Endothelial cell of umbilical vein (primary cell): ENCODE measurements around the gene LHX5. TPM values are rescaled to one million over a fixed set of nuclear protein-coding genes. Genes with fewer than 3 reads are reported as not detected.

Experiments
- BruUV-seq: library from RNA; stranded (reverse); fragments of 400-500 nt; replicated peaks from 2 replicates; lab custom pipeline; 2021; lab: Mats Ljungman, UMichigan
- CTCF ChIA-PET: fragments of 300-600, 350-600 bp; sonication (Branson Sonifier 250); formaldehyde crosslinking; loops from one replicate; lab custom pipeline; 2021; ENCODE audit warnings: antibody characterized with exemption, inconsistent platforms; lab: Charles Lee
- POLR2A ChIA-PET: fragments of 300-600, 350-600 bp; sonication (Branson Sonifier 250); formaldehyde crosslinking; loops from one replicate; lab custom pipeline; 2021; ENCODE audit warnings: antibody characterized with exemption, inconsistent platforms; lab: Charles Lee
- DNase-seq: peaks from one replicate; pipeline ENCODE4 v3.0.0-alpha.2; 2011; ENCODE audit warnings: low read depth, low spot score
- FAIRE-seq: peaks from 2 replicates; lab custom pipeline; 2011; peaks lifted over from hg19 to GRCh38; lab: Jason Lieb, UNC
- H2AFZ ChIP-seq: 2 replicates; pipeline ENCODE4 v1.6.0; 2012; ENCODE audit warnings: low read depth, low read length, control low read depth, inconsistent platforms
- H3K27ac ChIP-seq: 2 replicates; pipeline ENCODE4 v1.5.1; 2011; ENCODE audit warnings: low read depth, mild to moderate bottlenecking, control low read depth, low read length, moderate library complexity; ENCODE audit not compliant: insufficient read depth
- H3K27me3 ChIP-seq, 2 experiments: 2 replicates each; pipeline versions ENCODE4 v1.6.0 to v1.6.1; 2011; ENCODE audit warnings: low read length in 2 of 2, mixed read lengths in 1 of 2; ENCODE audit not compliant: control insufficient read depth in 2 of 2, insufficient read depth in 2 of 2
- H3K36me3 ChIP-seq, 2 experiments: 2 replicates in 1 of 2; 3 replicates in 1 of 2; pipeline ENCODE4 v1.5.1; 2011; ENCODE audit warnings: low read length in 2 of 2, mild to moderate bottlenecking in 1 of 2, moderate library complexity in 1 of 2; ENCODE audit not compliant: control insufficient read depth in 2 of 2, insufficient read depth in 2 of 2; ENCODE audit errors: extremely low read depth in 1 of 2
- H3K4me1 ChIP-seq: 3 replicates; pipeline ENCODE4 v1.5.1; 2011; ENCODE audit warnings: mild to moderate bottlenecking, low read length; ENCODE audit not compliant: control insufficient read depth, insufficient read depth; ENCODE audit errors: extremely low read depth
- H3K4me2 ChIP-seq: 2 replicates; pipeline ENCODE4 v1.6.1; 2011; ENCODE audit warnings: low read length, control low read depth, mixed read lengths; ENCODE audit not compliant: insufficient read depth
- H3K4me3 ChIP-seq, 3 experiments: fragments of 200-600 bp in 1 of 3; sonication (generic), shearing (Covaris generic) in 1 of 3; replicated peaks in 1 of 3; 2 replicates each; pipeline ENCODE4 v1.5.1; 2011 to 2016; ENCODE audit warnings: control low read depth in 3 of 3, low read length in 3 of 3, mild to moderate bottlenecking in 2 of 3, inconsistent platforms in 1 of 3, low read depth in 1 of 3, moderate library complexity in 1 of 3; ENCODE audit not compliant: insufficient read depth in 1 of 3
- H3K79me2 ChIP-seq: 2 replicates; pipeline ENCODE4 v1.6.0; 2012; ENCODE audit warnings: low read length, inconsistent platforms; ENCODE audit not compliant: control insufficient read depth, insufficient read depth
- H3K9ac ChIP-seq: replicated peaks from 2 replicates; pipeline ENCODE3; 2011; ENCODE audit warnings: low read length, control low read depth; ENCODE audit not compliant: insufficient read depth; ENCODE audit errors: extremely low read depth
- H3K9me1 ChIP-seq: replicated peaks from 3 replicates; pipeline ENCODE4 v1.6.0; 2011; ENCODE audit warnings: mild to moderate bottlenecking, low read length; ENCODE audit not compliant: control insufficient read depth, insufficient read depth; ENCODE audit errors: extremely low read depth
- H3K9me3 ChIP-seq: replicated peaks from 2 replicates; pipeline ENCODE4 v1.5.1; 2012; ENCODE audit warnings: low read length, inconsistent platforms; ENCODE audit not compliant: control insufficient read depth, insufficient read depth
- H4K20me1 ChIP-seq: replicated peaks from 2 replicates; pipeline ENCODE3; 2011; ENCODE audit warnings: mild to moderate bottlenecking, low read length; ENCODE audit not compliant: control insufficient read depth, insufficient read depth; ENCODE audit errors: extremely low read depth
- EZH2 ChIP-seq: IDR thresholded peaks from 2 replicates; pipeline ENCODE4 v1.6.1; 2012; ENCODE audit warnings: borderline replicate concordance, low read depth, mild to moderate bottlenecking, moderate library complexity, low read length, inconsistent platforms; ENCODE audit not compliant: severe bottlenecking
- FOS ChIP-seq: IDR thresholded peaks from 2 replicates; pipeline ENCODE4 v1.6.1; 2011; ENCODE audit warnings: mild to moderate bottlenecking, low read length, moderate library complexity, borderline replicate concordance; ENCODE audit not compliant: insufficient read depth
- GATA2 ChIP-seq: IDR thresholded peaks from 2 replicates; pipeline ENCODE4 v1.7.0; 2011; ENCODE audit warnings: low read depth, mild to moderate bottlenecking, moderate library complexity, mixed read lengths, low read length; ENCODE audit not compliant: insufficient read length, insufficient read depth
- JUN ChIP-seq: IDR thresholded peaks from 2 replicates; pipeline ENCODE4 v1.6.1; 2011; ENCODE audit warnings: borderline replicate concordance, low read depth; ENCODE audit not compliant: insufficient read length, insufficient read depth
- MYC ChIP-seq: IDR thresholded peaks from one replicate; pipeline ENCODE4 v1.6.1; 2011; ENCODE audit warnings: mild to moderate bottlenecking, low read depth, low read length
- POLR2A ChIP-seq: IDR thresholded peaks from 2 replicates; pipeline ENCODE4 v1.6.1; 2012; ENCODE audit warnings: low read depth, mild to moderate bottlenecking, control low read depth, low read length
- POLR2AphosphoS5 ChIP-seq: IDR thresholded peaks from 2 replicates; pipeline ENCODE4 v1.6.1; 2012; ENCODE audit warnings: low read depth, mild to moderate bottlenecking, control low read depth, low read length, moderate library complexity; ENCODE audit not compliant: insufficient read depth
- dilution Hi-C: fragments of 300-500 bp; cut with MboI; formaldehyde crosslinking; loops from one replicate; pipeline ENCODE4 v1.15.0; 2019; ENCODE audit warnings: low sequenced_read_pairs; ENCODE audit not compliant: extremely low pct_ligation_motif_present
- intact Hi-C: fragments of 100-400 bp; cut with micrococcal nuclease; formaldehyde crosslinking; loops from one replicate; pipeline ENCODE4 v1.10.0; 2022
- polyA plus RNA-seq, 4 experiments: library from polyadenylated mRNA; depleted of rRNA in 3 of 4; stranded (reverse) in 3 of 4; unstranded in 1 of 4; fragments of >200 nt; gene quantifications; 2 replicates each; pipeline versions ENCODE4 v1.2.1 to v1.2.3, GENCODE V29; 2011 to 2012; ENCODE audit warnings: missing spikeins in 1 of 4
- total RNA-seq: library from RNA; stranded (reverse); gene quantifications from 2 replicates; pipeline ENCODE4 v1.2.3, GENCODE V29; 2021
- TF ChIP-seq, protein P1 (sequence below): IDR thresholded peaks from 2 replicates; pipeline ENCODE4 v1.6.1; 2011; ENCODE audit not compliant: insufficient read depth, insufficient read length
- TF ChIP-seq, protein P2 (sequence below), 2 donors: IDR thresholded peaks; 1 replicate in 1 of 2; 2 replicates in 1 of 2; pipeline ENCODE4 v1.5.1; 2011; ENCODE audit warnings: low read length in 2 of 2, mild to moderate bottlenecking in 2 of 2, moderate library complexity in 2 of 2, control low read depth in 1 of 2, inconsistent platforms in 1 of 2, low read depth in 1 of 2; ENCODE audit not compliant: insufficient read depth in 1 of 2; ENCODE audit errors: extremely low read depth in 1 of 2

The LHX5 gene
- total and polyA plus RNA-seq, 2 donors (not counting 3 experiments of a cell fraction or from before 2014, with no cell fraction given) = not detected

- Histone ChIP-seq H3K27me3 (no peaks in the 10 kb centered on the region), H3K4me2 (no peak overlapping the region), H3K4me3 (no peak overlapping the region), H3K9me1 (no peaks in the 10 kb centered on the region), H2AFZ (no peak overlapping the region), H4K20me1 (no peaks in the 10 kb centered on the region), H3K9me3 (no peaks in the 10 kb centered on the region), H3K9ac (no peak overlapping the region), H3K4me1 (peaks cover 1% of the 10 kb centered on the region), H3K27ac (no peak overlapping the region), H3K36me3 (no peaks in the 10 kb centered on the region), H3K79me2 (no peaks in the 10 kb centered on the region)
- intact Hi-C loops = no loop called here
- DNase-seq (no peak), FAIRE-seq (no peak)
- TF ChIP-seq EZH2 (no peak), MYC (no peak), FOS (no peak), POLR2AphosphoS5 (no peak)
- BruUV-seq = no TSS peak
- dilution Hi-C loops = no loop called here
- ChIA-PET POLR2A (no interaction called here), CTCF (interaction anchor here (0.9 kb wide), 1 partner anchor 20 kb away, joined by 3 read pairs; no protein-coding TSS in a partner anchor)
Measured at GRCh38 chr12:113427882-113428281, 43.8 kb downstream of the LHX5 start.

- Histone ChIP-seq H3K9me1 (no peaks in the 10 kb centered on the region), H3K4me2 (no peak overlapping the region), H3K9ac (no peak overlapping the region), H3K27me3 (no peaks in the 10 kb centered on the region), H3K27ac (no peak overlapping the region), H3K36me3 (no peaks in the 10 kb centered on the region), H3K9me3 (no peaks in the 10 kb centered on the region), H3K4me3 (no peak overlapping the region), H3K79me2 (no peaks in the 10 kb centered on the region), H4K20me1 (no peaks in the 10 kb centered on the region), H3K4me1 (peaks cover 7% of the 10 kb centered on the region), H2AFZ (no peak overlapping the region)
- dilution Hi-C loops (no loop called here), intact Hi-C loops (loop anchor here (1.0 to 2.0 kb wide), 4 partner anchors 91 to 377 kb away; partner anchors contain the start of gene SLC8B1)
- FAIRE-seq = no peak
- ChIA-PET POLR2A (no interaction called here), CTCF (interaction anchor here (0.6 to 2.8 kb wide), 78 partner anchors 9 to 540 kb away, joined by 3 to 42 read pairs (median 4); partner anchors contain the start of genes CFAP73, PLBD2, RBM19 and RITA1)
- DNase-seq = no peak
- TF ChIP-seq, protein P1, sequence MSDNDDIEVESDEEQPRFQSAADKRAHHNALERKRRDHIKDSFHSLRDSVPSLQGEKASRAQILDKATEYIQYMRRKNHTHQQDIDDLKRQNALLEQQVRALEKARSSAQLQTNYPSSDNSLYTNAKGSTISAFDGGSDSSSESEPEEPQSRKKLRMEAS = no peak
- no peak for TF ChIP-seq FOS
- no peak for TF ChIP-seq EZH2
- no peak for TF ChIP-seq MYC
- TF ChIP-seq POLR2A = no peak
- TF ChIP-seq GATA2 = no peak
- TF ChIP-seq, protein P2, sequence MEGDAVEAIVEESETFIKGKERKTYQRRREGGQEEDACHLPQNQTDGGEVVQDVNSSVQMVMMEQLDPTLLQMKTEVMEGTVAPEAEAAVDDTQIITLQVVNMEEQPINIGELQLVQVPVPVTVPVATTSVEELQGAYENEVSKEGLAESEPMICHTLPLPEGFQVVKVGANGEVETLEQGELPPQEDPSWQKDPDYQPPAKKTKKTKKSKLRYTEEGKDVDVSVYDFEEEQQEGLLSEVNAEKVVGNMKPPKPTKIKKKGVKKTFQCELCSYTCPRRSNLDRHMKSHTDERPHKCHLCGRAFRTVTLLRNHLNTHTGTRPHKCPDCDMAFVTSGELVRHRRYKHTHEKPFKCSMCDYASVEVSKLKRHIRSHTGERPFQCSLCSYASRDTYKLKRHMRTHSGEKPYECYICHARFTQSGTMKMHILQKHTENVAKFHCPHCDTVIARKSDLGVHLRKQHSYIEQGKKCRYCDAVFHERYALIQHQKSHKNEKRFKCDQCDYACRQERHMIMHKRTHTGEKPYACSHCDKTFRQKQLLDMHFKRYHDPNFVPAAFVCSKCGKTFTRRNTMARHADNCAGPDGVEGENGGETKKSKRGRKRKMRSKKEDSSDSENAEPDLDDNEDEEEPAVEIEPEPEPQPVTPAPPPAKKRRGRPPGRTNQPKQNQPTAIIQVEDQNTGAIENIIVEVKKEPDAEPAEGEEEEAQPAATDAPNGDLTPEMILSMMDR (IDR thresholded peaks at IDR 0.05; ENCODE audit: extremely low read depth in 1 of 2, insufficient read depth in 1 of 2, low read depth in 1 of 2, low read length in 2 of 2) = no peak
- TF ChIP-seq JUN = no peak
- TF ChIP-seq POLR2AphosphoS5 = no peak
- BruUV-seq = no TSS peak
Measured at GRCh38 chr12:113425960-113426453, 45.7 kb downstream of the LHX5 start.
